ENCODE measurements around the gene GRAMD2B.
"Not testable (repeated sequence)": the region's sequence is repeated elsewhere in the genome, so short reads cannot be mapped to it uniquely, and the experiment has no call there.

The GRAMD2B gene

DNA sequence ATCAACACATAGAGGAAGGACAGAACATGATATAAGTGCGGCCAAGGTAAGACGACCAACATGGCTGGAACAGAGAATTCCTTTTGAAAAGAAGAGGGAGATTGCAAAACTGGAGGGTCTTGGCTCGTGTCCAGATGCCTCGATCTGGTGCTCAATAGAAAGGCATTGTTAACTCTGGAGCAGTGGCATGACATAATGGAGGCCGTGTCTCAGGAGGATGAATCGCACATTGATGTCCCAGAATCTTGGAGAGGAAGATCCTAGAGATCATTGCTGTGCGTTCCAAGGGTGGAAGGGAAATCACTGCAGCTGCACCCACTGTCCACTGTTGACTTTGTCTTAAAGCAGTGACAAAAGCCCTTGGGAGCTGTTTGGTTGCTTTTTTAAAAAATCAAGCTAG, 30.9 kb downstream of the GRAMD2B start:
- DNase-seq = no peak

GRCh38 chr5:126454535-126454934, 31.3 kb downstream of the GRAMD2B start:
- no peak for DNase-seq

DNA sequence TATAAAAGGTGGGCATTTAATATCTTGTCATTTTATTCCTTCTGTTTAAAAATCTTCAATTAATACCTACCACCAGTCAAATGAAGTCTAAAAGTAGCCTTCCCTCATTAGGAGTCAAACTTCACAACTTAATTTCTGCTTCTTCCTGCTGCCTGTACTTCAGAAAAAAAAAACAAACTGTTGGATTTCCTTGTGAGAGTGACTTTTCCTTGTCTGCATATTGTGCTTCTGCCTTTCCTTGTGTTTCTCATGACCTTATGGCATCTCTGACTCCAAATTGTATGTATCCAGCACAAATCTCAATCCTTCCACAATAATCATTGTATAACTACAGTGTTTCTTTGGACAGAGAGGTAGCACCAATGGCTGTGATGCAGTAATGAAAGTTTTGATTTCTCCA, 32.1 kb downstream of the GRAMD2B start:
- DNase-seq = no peak

DNA sequence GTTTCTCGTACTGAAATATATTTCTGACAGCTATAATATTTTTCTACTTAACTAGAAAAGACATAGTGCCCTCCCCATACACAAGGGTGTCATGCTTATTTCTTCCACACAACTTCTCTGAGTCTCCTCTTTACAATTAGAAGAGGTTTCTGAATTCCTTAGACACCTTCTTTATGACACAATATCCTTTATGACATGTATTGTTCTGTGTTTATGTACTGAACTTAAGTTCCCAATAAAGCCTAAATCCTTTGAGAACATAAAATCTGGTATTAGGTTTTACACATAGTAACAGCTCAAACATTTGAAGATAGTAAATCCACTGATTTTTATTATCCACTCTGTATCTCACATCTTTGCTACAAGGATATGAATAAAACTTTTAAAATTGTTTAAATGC, 32.5 kb downstream of the GRAMD2B start:
- no peak for DNase-seq

GRCh38 chr5:126456217-126456820, 33.1 kb downstream of the GRAMD2B start:
- no peak for DNase-seq

DNA sequence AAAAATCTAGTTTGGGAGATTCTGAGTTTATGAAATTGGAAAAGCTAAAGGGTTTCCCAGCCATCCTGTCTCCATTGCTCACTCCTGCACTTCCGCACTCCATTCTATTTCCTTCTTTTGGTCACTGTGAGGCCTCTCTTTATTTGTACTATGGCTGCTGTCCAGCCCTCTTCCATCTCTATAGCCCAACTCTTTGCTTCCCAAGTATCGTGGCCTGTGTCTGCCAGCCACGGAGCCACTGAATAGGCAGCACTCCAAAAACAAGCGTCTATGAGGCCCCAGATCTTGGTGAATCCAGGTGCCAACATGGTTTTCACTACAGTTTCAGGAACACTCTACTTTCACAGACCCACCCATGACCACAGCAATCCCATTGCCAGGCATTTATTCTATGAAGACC, 37.2 kb downstream of the GRAMD2B start:
- no peak for DNase-seq

DNA sequence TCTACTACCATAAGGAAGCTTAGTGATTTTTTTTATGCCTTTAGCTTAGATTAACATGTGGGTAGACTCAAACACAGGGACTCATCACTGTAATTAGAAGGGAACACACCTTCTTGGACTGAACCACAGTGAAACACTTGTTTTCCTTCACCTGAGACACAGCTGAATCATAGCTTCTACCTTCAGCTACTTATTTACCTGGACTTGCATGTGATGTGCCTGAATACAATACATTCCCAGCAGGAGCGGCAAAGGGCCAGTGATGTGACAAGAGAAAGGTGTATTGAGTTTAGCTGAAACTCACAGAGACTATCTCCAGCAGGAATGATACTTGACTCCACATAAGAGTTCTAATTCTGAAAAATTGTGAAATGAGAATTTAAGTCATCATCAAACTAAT, 37.8 kb downstream of the GRAMD2B start:
- no peak for DNase-seq

GRCh38 chr5:126461838-126462237, 38.6 kb downstream of the GRAMD2B start:
- DNase-seq = no peak

DNA sequence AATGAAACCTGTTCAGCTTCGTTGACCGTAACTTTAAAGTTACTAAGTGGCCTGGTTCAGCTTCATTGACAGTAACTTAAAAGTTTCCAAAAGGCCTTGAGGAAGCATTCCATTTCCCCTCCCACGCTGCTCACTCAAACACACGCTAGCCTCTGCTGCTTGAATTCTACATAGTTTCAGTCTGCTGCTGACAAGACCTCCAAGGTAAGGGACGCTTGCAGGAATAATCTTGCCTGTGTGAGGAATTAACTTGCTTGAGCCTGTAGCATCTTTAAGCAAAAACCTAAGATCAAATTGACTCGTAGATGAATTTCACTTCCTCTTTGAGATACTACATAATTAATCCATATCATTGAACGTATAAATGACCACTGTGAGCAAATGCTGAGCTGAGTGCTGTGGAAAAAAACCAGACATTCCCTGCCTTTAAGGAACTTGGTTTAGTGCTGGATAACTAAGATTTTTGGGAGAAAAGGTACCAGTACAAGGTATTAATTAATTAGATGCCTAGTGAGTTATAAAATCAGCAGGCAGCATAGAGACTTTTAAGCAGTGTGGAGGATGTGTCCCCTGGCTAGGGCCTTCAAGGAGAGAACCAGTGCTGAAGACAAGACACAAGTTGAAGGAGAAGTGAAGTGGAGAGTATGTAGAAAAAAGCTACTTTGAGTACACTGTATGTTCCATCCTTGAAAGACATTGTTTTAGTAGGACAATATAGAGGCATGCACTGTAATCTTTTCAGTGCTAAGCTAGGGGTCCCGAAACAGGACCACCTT, 39.2 kb downstream of the GRAMD2B start:
- no peak for DNase-seq

DNA sequence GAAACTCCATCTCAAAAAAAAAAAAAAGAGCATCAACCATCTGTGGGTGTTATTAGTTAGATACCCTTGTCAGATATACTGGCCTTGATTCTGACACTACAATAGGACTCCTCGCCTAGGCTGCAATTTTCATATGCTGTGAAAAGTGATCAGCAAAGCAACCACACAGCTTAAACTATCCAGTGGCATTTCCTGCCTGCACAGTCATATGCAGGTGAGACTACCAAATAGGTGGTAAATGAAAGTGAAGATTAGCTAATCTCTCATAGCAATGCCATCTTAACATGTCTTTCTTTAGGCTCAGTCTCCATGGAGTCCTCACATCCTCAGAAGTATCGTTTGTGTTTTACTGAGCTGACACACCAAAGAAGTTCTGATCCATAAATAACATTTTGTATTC, 40.8 kb downstream of the GRAMD2B start:
- DNase-seq = no peak

- DNase-seq = no peak
These were observed 41.8 kb downstream of the GRAMD2B start for GRCh38 chr5:126464959-126465358.

DNA sequence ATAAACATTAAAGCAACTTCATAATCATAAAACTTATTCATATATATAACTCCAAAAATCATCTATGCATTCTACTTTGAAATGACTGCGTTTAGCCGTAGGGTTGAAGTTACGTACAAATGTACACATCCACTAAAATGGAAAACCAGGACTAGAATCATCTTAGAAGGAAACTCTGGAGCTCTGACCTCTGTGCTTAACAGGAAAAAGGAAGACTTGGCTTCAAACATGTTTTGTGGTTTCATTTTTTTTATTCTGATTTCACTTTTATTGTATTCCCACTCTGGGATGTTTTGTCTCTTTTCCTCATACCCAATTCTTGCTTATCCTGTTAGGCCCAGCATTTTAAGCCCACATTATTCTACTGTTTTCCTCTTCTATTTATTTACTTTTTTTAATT, 44.9 kb downstream of the GRAMD2B start:
- DNase-seq = no peak

DNA sequence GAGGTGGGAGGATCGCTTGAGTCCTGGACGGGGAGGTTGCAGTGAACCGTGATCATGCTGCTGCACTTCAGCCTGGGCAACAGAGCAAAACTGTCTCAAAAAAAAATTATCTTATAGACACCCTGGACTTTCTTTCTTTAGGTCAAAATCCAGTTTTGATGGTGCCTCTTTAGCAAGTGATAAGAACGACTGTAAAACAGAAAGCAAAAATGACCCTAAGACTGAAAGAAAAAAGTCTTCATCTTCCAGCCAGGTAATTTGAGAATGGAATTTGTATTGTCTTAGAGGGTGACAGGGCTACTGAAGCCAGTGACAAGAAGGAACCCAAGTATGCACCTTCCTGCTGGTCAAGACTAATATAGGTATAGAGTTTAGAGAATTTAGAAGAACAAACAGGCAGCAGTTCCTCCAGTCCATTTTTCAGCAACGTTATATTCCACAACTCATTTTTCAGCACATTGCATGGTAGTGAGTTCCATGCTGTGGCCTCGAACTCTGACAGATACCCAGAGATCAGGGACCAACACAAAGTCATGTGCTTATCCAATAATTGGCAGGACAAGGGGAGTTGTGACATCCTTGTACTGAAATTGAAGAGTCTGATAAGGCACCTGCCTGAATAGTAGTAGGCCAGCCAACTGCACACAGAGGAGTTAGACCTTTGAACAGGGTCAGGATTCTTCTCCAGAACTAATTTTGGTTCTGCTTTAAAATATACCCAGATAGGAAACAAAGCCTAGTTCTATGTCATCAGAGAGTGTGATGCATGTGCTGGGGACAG, 46.5 kb downstream of the GRAMD2B start:
- no peak for DNase-seq

GRCh38 chr5:126470529-126470928, 47.3 kb downstream of the GRAMD2B start:
- not testable (repeated sequence) for DNase-seq

DNA sequence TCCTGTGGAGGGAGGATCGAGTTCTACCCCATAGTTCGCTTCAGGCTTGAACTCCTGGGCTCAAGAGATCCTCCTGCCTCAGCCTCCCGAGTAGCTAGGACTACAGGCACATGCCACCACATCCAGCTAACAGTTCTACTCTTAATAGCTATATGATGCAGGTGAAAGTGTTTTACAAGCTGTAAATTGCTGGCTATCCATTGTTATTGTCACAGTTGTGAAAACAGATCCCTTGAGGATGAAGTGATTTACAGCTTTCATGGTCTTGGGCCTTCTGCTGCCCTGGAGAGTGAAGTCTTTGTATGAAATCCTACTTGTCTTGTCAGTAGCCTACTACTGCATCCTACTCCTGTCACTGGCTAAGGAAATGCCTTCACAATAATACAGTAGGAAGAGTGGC, 48.0 kb downstream of the GRAMD2B start:
- peak; percentile 6 for DNase-seq

- no peak for DNase-seq
These were observed 48.8 kb downstream of the GRAMD2B start for GRCh38 chr5:126471875-126472537.

- DNase-seq = no peak
These were observed 49.3 kb downstream of the GRAMD2B start for GRCh38 chr5:126472538-126472889.

- DNase-seq = no peak
These were observed 54.3 kb downstream of the GRAMD2B start for GRCh38 chr5:126477294-126478117.

DNA sequence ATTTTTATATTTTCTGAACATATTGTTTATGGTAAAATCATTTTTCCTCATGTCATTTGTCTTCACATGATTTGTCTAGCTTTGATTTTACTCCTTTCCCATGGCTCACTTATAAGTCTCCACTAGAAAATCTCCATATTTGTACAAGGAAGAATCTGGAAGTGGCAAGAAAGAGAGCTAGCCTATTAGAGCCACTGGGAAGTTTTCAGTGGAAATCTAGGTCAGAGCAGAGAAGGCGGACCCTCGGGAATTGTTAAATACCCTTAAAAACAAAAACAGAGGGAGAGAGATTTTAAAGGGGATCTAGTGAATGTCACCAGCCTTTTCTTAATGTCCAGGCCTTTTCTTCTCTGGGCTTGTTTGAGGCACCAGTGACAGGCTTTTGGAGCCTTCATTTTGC, 56.6 kb downstream of the GRAMD2B start:
- DNase-seq = no peak

GRCh38 chr5:126480824-126481223, 57.6 kb downstream of the GRAMD2B start:
- no peak for DNase-seq

DNA sequence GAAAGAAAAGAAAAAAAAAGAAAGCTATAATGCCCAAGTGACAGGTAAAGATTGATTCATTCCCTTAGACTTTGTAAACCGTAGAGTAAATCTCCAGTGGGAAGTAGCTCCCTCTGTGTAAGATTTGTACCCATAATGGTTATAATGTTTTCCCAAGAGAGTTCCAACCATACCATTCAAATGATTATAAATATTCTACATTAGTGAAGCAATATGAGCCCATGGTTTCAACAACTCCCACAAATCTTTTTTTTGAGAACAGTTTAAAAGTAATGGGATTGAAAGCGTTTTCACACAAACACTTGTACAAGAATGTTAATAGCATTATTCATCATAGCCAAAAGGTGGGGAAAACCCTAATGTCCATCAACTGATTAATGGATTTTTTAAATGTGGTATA, 58.0 kb downstream of the GRAMD2B start:
- DNase-seq = no peak

GRCh38 chr5:126482591-126482990, 59.4 kb downstream of the GRAMD2B start:
- no peak for DNase-seq

DNA sequence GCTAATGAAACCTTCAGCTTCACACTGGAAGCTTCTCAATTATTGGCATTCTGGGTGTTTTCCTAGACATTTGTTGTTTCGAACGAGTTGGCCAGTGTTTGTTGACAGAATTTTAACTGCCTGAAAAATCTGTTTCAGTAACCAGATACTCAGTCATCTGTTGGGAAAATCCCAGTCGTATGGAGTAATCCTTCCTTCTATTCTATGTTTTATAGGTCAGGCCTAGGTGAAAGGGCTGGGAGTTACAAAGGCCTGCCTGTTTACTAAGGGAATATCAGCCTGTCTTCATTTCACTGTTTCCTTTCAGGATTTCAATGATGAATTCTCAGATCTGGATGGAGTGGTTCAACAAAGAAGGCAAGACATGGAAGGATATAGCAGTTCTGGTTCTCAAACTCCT, 59.9 kb downstream of the GRAMD2B start:
- peak; percentile 57 for DNase-seq
